K562 (cell line): ENCODE data around the gene TMPRSS9. TPM values are rescaled to one million over a fixed set of nuclear protein-coding genes. Genes with fewer than 3 reads are reported as not detected.

Experiments
- EP300 ChIP-seq: IDR thresholded peaks from 2 replicates; pipeline ENCODE4 v1.6.1; 2012; ENCODE audit warnings: low read length, improper control_type of control experiment
- FOXA3 ChIP-seq, 2 experiments: fragments of 450-650 bp in 1 of 2; sonication (generic) in 1 of 2; formaldehyde crosslinking; IDR thresholded peaks in 1 of 2; conservative IDR thresholded peaks in 1 of 2; 2 replicates each; pipeline versions ENCODE4 v1.4.0 to v1.8.0; 2020 to 2022; ENCODE audit warnings: mild to moderate bottlenecking in 2 of 2, missing genetic modification reagents in 1 of 2
- GABPA ChIP-seq: fragments of 200-800 bp; sonication (Bioruptor generic); conservative IDR thresholded peaks from 2 replicates; pipeline ENCODE4 v1.6.1; 2016; ENCODE audit warnings: low read depth, missing genetic modification characterization, missing compliant biosample characterization
- GATAD2B ChIP-seq: fragments of 450-650 bp; IDR thresholded peaks from 2 replicates; pipeline ENCODE4 v1.6.1; 2017; ENCODE audit warnings: mild to moderate bottlenecking, borderline replicate concordance
- HDAC8 ChIP-seq: fragments of 450-650 bp; IDR thresholded peaks from 2 replicates; pipeline ENCODE4 v1.6.1; 2016; ENCODE audit warnings: mild to moderate bottlenecking, missing genetic modification characterization, moderate library complexity, missing compliant biosample characterization
- HOXB6 ChIP-seq: fragments of 250-450 bp; sonication (Bioruptor Pico); IDR thresholded peaks from 2 replicates; pipeline ENCODE4 v1.5.1; 2022; ENCODE audit warnings: mild to moderate bottlenecking, borderline replicate concordance
- ILK ChIP-seq: fragments of 450-650 bp; IDR thresholded peaks from 2 replicates; pipeline ENCODE4 v1.6.1; 2016; ENCODE audit warnings: missing genetic modification characterization, low read depth, mild to moderate bottlenecking, missing compliant biosample characterization, moderate library complexity, borderline replicate concordance
- MCM5 ChIP-seq: fragments of 450-650 bp; IDR thresholded peaks from 2 replicates; pipeline ENCODE4 v1.6.1; 2016; ENCODE audit warnings: low read depth
- TEAD4 ChIP-seq, 2 experiments: sonication (generic) in 1 of 2; formaldehyde crosslinking in 1 of 2; IDR thresholded peaks; 2 replicates each; pipeline versions ENCODE4 v1.6.1 to v1.8.0; 2012 to 2022; ENCODE audit warnings: borderline replicate concordance in 1 of 2, inconsistent platforms in 1 of 2, low read length in 1 of 2, mild to moderate bottlenecking in 1 of 2, missing genetic modification reagents in 1 of 2
- ZBTB5 ChIP-seq: fragments of 450-650 bp; IDR thresholded peaks from 2 replicates; pipeline ENCODE4 v1.6.1; 2017; ENCODE audit warnings: antibody characterized with exemption
- polyA plus RNA-seq, 8 experiments: library from polyadenylated mRNA; depleted of rRNA in 4 of 8; stranded (reverse) in 5 of 8; unstranded in 3 of 8; fragments of >200 nt; fragmentation: Nextera tagmentation in 2 of 8; fragmentation: Illumina TruSeq in 1 of 8; extraction: Ambion mirVana in 2 of 8; extraction: Trizol in 1 of 8; gene quantifications; 2 replicates each; pipeline versions ENCODE4 v1.2.1 to v1.2.3, GENCODE V29; 2011 to 2014; ENCODE audit warnings: inconsistent platforms in 1 of 8, missing spikeins in 1 of 8
- total RNA-seq, 7 experiments: library from RNA; depleted of rRNA in 6 of 7; stranded (reverse); fragments of >200 nt in 6 of 7; fragmentation: Illumina TruSeq in 2 of 7; extraction: Trizol in 2 of 7; gene quantifications; 2 replicates each; pipeline versions ENCODE4 v1.2.1 to v1.2.3, GENCODE V29; 2011 to 2021; ENCODE audit warnings: low replicate concordance in 1 of 7
- TF ChIP-seq, protein P1 (sequence below), 2 experiments: fragments of 450-650 bp in 1 of 2; sonication (generic) in 1 of 2; formaldehyde crosslinking in 1 of 2; IDR thresholded peaks; 2 replicates each; pipeline versions ENCODE4 v1.7.1 to v1.9.0; 2016 to 2022; ENCODE audit warnings: inconsistent platforms in 1 of 2, mild to moderate bottlenecking in 1 of 2, missing genetic modification reagents in 1 of 2

TMPRSS9 gene
- total and polyA plus RNA-seq, 9 of the 15 experiments (the other 6 are each of a cell fraction or from before 2014, with no cell fraction given) = 0.01 to 0.03 TPM; not detected in 7

- TF ChIP-seq GABPA (tag) (no peak), HDAC8 (tag) (no peak), EP300 (peak; percentile 44; the same call in 1 of the 2 replicates), FOXA3 (CRISPR knock-in tag; conservative IDR thresholded peaks at IDR 0.05 in 1 of 2, IDR thresholded peaks at IDR 0.05 in 1 of 2) (no peak), ILK (no peak), ZBTB5 (no peak), MCM5 (no peak), GATAD2B (no peak), TEAD4 (IDR thresholded peaks at IDR 0.05; ENCODE audit: low read length) (peak; percentile 90), TEAD4 (CRISPR knock-in tag; IDR thresholded peaks at IDR 0.05; ENCODE audit: borderline replicate concordance) (peak; percentile 39; the same call in 1 of the 2 replicates), HOXB6 (no peak)
- TF ChIP-seq, protein P1, sequence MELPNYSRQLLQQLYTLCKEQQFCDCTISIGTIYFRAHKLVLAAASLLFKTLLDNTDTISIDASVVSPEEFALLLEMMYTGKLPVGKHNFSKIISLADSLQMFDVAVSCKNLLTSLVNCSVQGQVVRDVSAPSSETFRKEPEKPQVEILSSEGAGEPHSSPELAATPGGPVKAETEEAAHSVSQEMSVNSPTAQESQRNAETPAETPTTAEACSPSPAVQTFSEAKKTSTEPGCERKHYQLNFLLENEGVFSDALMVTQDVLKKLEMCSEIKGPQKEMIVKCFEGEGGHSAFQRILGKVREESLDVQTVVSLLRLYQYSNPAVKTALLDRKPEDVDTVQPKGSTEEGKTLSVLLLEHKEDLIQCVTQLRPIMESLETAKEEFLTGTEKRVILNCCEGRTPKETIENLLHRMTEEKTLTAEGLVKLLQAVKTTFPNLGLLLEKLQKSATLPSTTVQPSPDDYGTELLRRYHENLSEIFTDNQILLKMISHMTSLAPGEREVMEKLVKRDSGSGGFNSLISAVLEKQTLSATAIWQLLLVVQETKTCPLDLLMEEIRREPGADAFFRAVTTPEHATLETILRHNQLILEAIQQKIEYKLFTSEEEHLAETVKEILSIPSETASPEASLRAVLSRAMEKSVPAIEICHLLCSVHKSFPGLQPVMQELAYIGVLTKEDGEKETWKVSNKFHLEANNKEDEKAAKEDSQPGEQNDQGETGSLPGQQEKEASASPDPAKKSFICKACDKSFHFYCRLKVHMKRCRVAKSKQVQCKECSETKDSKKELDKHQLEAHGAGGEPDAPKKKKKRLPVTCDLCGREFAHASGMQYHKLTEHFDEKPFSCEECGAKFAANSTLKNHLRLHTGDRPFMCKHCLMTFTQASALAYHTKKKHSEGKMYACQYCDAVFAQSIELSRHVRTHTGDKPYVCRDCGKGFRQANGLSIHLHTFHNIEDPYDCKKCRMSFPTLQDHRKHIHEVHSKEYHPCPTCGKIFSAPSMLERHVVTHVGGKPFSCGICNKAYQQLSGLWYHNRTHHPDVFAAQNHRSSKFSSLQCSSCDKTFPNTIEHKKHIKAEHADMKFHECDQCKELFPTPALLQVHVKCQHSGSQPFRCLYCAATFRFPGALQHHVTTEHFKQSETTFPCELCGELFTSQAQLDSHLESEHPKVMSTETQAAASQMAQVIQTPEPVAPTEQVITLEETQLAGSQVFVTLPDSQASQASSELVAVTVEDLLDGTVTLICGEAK (IDR thresholded peaks at IDR 0.05) = peak; percentile 25; the same call in 1 of the 2 replicates
- TF ChIP-seq, protein P1 (CRISPR knock-in tag; IDR thresholded peaks at IDR 0.05) = no peak
Measured at GRCh38 chr19:2345794-2346663, 14.0 kb upstream of the TMPRSS9 start (continued).
